C4-2B (cell line): ENCODE results near the gene PHKA2.

Source experiments
- CTCF ChIP-seq: fragments of 450-650 bp; conservative IDR thresholded peaks from 2 replicates; pipeline ENCODE4 v1.5.1; 2017; ENCODE audit warnings: mild to moderate bottlenecking
- ZFX ChIP-seq: fragments of 450-650 bp; IDR thresholded peaks from 2 replicates; pipeline ENCODE4 v1.6.1; 2017

- TF ChIP-seq CTCF (peak; percentile 72), ZFX (no peak)
Observed at GRCh38 chrX:18886344-18887161, 97.4 kb downstream of the PHKA2 start.
